HepG2 (cell line): Measurements from ENCODE around the gene OR2F2. TPM values are rescaled to one million over a fixed set of nuclear protein-coding genes. Genes with fewer than 3 reads are reported as not detected.

ENCODE experiments used
- BCLAF1 ChIP-seq: fragments of 450-650 bp; IDR thresholded peaks from 2 replicates; pipeline ENCODE4 v1.6.1; 2017; ENCODE audit warnings: mild to moderate bottlenecking
- CBX1 ChIP-seq: IDR thresholded peaks from one replicate; pipeline ENCODE4 v1.6.1; 2016; ENCODE audit warnings: antibody characterized with exemption, low read depth
- CC2D1A ChIP-seq: sonication (generic); formaldehyde crosslinking; IDR thresholded peaks from 2 replicates; pipeline ENCODE4 v1.8.1; 2023; ENCODE audit warnings: mild to moderate bottlenecking, missing genetic modification reagents
- HNRNPK ChIP-seq: fragments of 200-400 bp; formaldehyde crosslinking; IDR thresholded peaks from 2 replicates; pipeline ENCODE4 v1.6.1; 2018; ENCODE audit warnings: low read length, low read depth, moderate library complexity, mild to moderate bottlenecking; ENCODE audit not compliant: poor library complexity, severe bottlenecking
- KAT7 ChIP-seq: IDR thresholded peaks from 2 replicates; pipeline ENCODE4 v1.6.1; 2018; ENCODE audit warnings: borderline replicate concordance, missing compliant biosample characterization
- KLF13 ChIP-seq: sonication (generic); formaldehyde crosslinking; IDR thresholded peaks from 2 replicates; pipeline ENCODE4 v1.4.0; 2020; ENCODE audit warnings: mild to moderate bottlenecking, missing genetic modification reagents
- MLX ChIP-seq: IDR thresholded peaks from 2 replicates; pipeline ENCODE4 v1.6.1; 2016
- NONO ChIP-seq, 2 experiments: fragments of 450-650 bp in 1 of 2; sonication (generic) in 1 of 2; formaldehyde crosslinking in 1 of 2; IDR thresholded peaks in 1 of 2; conservative IDR thresholded peaks in 1 of 2; 2 replicates each; pipeline versions ENCODE4 v1.6.1 to v1.8.0; 2017 to 2022; ENCODE audit warnings: mild to moderate bottlenecking in 1 of 2, missing genetic modification reagents in 1 of 2, moderate library complexity in 1 of 2
- PHF5A ChIP-seq: IDR thresholded peaks from one replicate; pipeline ENCODE4 v1.6.1; 2018; ENCODE audit warnings: low read depth, missing genetic modification reagents; ENCODE audit not compliant: unreplicated experiment
- PHF8 ChIP-seq: sonication (generic); formaldehyde crosslinking; IDR thresholded peaks from 2 replicates; pipeline ENCODE4 v1.5.0; 2020; ENCODE audit warnings: missing genetic modification reagents
- RFX1 ChIP-seq: fragments of 450-650 bp; IDR thresholded peaks from 2 replicates; pipeline ENCODE4 v1.6.1; 2017
- RORA ChIP-seq: sonication (generic); formaldehyde crosslinking; IDR thresholded peaks from 2 replicates; pipeline ENCODE4 v1.5.0; 2020; ENCODE audit warnings: mild to moderate bottlenecking, missing genetic modification reagents, moderate library complexity
- TERF1 ChIP-seq: sonication (generic); formaldehyde crosslinking; IDR thresholded peaks from 2 replicates; pipeline ENCODE4 v1.8.0; 2022; ENCODE audit warnings: mild to moderate bottlenecking, missing genetic modification reagents, moderate library complexity
- XBP1 ChIP-seq: sonication (generic); formaldehyde crosslinking; IDR thresholded peaks from 2 replicates; pipeline ENCODE4 v1.5.0; 2020; ENCODE audit warnings: missing genetic modification reagents
- ZNF20 ChIP-seq: sonication (generic); formaldehyde crosslinking; IDR thresholded peaks from 2 replicates; pipeline ENCODE4 v1.4.0; 2020; ENCODE audit warnings: mild to moderate bottlenecking, moderate library complexity, missing genetic modification reagents
- ZNF292 ChIP-seq: sonication (generic); formaldehyde crosslinking; IDR thresholded peaks from 2 replicates; pipeline ENCODE4 v1.8.1; 2022; ENCODE audit warnings: mild to moderate bottlenecking, low read depth, missing genetic modification reagents, borderline replicate concordance
- ZNF34 ChIP-seq: sonication (generic); formaldehyde crosslinking; IDR thresholded peaks from 2 replicates; pipeline ENCODE4 v1.4.0; 2020; ENCODE audit warnings: mild to moderate bottlenecking, missing genetic modification reagents, borderline replicate concordance
- ZNF567 ChIP-seq: sonication (generic); formaldehyde crosslinking; IDR thresholded peaks from 2 replicates; pipeline ENCODE4 v1.8.1; 2023; ENCODE audit warnings: mild to moderate bottlenecking, missing genetic modification reagents, borderline replicate concordance
- ZNF629 ChIP-seq: sonication (generic); formaldehyde crosslinking; conservative IDR thresholded peaks from 2 replicates; pipeline ENCODE4 v1.5.0; 2020; ENCODE audit warnings: missing genetic modification reagents
- ZNF816 ChIP-seq: sonication (generic); formaldehyde crosslinking; IDR thresholded peaks from 2 replicates; pipeline ENCODE4 v1.8.0; 2022; ENCODE audit warnings: missing genetic modification reagents, mild to moderate bottlenecking, borderline replicate concordance
- ZNF83 ChIP-seq: sonication (generic); formaldehyde crosslinking; IDR thresholded peaks from 2 replicates; pipeline ENCODE4 v1.4.0; 2020; ENCODE audit warnings: missing genetic modification reagents, mild to moderate bottlenecking, borderline replicate concordance
- ZSCAN22 ChIP-seq: sonication (generic); formaldehyde crosslinking; IDR thresholded peaks from 2 replicates; pipeline ENCODE4 v1.4.0; 2020; ENCODE audit warnings: mild to moderate bottlenecking, missing genetic modification reagents
- ZSCAN25 ChIP-seq: sonication (generic); formaldehyde crosslinking; IDR thresholded peaks from 2 replicates; pipeline ENCODE4 v1.8.0; 2022; ENCODE audit warnings: mild to moderate bottlenecking, missing genetic modification reagents
- polyA plus RNA-seq, 8 experiments: library from polyadenylated mRNA; depleted of rRNA in 3 of 8; stranded (reverse) in 7 of 8; unstranded in 1 of 8; fragments of >200 nt; fragmentation: Illumina TruSeq in 4 of 8; extraction: Trizol in 4 of 8; gene quantifications; 2 replicates each; pipeline versions ENCODE4 v1.2.1 to v1.2.3, GENCODE V29; 2011 to 2016; ENCODE audit warnings: low read depth in 4 of 8, missing spikeins in 1 of 8, mixed read lengths in 1 of 8; ENCODE audit not compliant: insufficient read depth in 1 of 8
- total RNA-seq, 5 experiments: library from RNA; depleted of rRNA; stranded (reverse); fragments of >200 nt; fragmentation: Illumina TruSeq; extraction: Trizol; gene quantifications; 2 replicates each; pipeline ENCODE4 v1.2.3, GENCODE V29; 2016; ENCODE audit warnings: low read depth in 1 of 5
- TF ChIP-seq, protein P1 (sequence below): sonication (generic); formaldehyde crosslinking; IDR thresholded peaks from 2 replicates; pipeline ENCODE4 v1.4.0; 2020; ENCODE audit warnings: mild to moderate bottlenecking, missing genetic modification reagents

Gene OR2F2
- total and polyA plus RNA-seq, 2 of the 13 experiments (the other 11 are each of a cell fraction or from before 2014, with no cell fraction given), result 0.13 TPM; not detected in 1

DNA sequence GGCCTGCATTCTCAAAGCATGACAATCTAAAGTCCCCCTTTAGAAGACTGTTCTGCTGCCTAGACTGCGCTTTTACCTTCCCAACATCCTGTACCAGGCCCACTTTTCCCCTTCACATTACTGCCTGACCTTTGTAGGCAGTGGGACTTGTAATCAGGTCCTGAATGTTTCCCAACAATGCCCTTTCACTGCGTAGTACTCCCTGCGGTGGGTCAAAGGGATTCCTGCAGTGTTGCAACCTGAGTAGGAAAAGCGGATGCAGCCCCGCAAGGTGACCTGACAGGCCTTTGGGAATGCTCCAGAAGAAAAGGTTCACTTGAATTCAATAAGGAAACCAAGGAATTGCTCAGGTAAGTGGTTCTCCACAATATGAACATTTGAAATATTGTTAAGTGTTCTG is 28.1 kb upstream of the OR2F2 start (continued):
- TF ChIP-seq BCLAF1 (no peak), PHF8 (0 out of 2 replicates have a peak, but pooled peaks have one; percentile 37), ZSCAN22 (no peak), CBX1 (peak; percentile 77), ZSCAN25 (CRISPR knock-in tag) (0 out of 2 replicates have a peak, but pooled peaks have one; percentile 47), KAT7 (no peak), NONO (IDR thresholded peaks at IDR 0.05) (no peak), NONO (CRISPR knock-in tag; conservative IDR thresholded peaks at IDR 0.05) (peak; percentile 92), ZNF629 (CRISPR knock-in tag) (peak; percentile 33; the same call in 1 of the 2 replicates), RFX1 (no peak), ZNF816 (peak; percentile 28; the same call in 1 of the 2 replicates), PHF5A (CRISPR knock-in tag) (no peak), RORA (no peak), ZNF83 (CRISPR knock-in tag) (no peak), ZNF20 (no peak), ZNF567 (CRISPR knock-in tag) (no peak), ZNF292 (CRISPR knock-in tag) (peak; percentile 97), XBP1 (CRISPR knock-in tag) (no peak), HNRNPK (no peak), ZNF34 (CRISPR knock-in tag) (0 out of 2 replicates have a peak, but pooled peaks have one; percentile 63), CC2D1A (no peak), KLF13 (CRISPR knock-in tag) (no peak), MLX (peak; percentile 70; the same call in 1 of the 2 replicates), TERF1 (no peak)
- TF ChIP-seq, protein P1, sequence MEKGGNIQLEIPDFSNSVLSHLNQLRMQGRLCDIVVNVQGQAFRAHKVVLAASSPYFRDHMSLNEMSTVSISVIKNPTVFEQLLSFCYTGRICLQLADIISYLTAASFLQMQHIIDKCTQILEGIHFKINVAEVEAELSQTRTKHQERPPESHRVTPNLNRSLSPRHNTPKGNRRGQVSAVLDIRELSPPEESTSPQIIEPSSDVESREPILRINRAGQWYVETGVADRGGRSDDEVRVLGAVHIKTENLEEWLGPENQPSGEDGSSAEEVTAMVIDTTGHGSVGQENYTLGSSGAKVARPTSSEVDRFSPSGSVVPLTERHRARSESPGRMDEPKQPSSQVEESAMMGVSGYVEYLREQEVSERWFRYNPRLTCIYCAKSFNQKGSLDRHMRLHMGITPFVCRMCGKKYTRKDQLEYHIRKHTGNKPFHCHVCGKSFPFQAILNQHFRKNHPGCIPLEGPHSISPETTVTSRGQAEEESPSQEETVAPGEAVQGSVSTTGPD, result no peak
